ENCODE measurements around the gene SH3TC1. TPM values are rescaled to one million over a fixed set of nuclear protein-coding genes. Genes with fewer than 3 reads are reported as not detected.

SH3TC1 gene
- total RNA-seq, 1 donor from 2014 or later, result 5.4 TPM

DNA sequence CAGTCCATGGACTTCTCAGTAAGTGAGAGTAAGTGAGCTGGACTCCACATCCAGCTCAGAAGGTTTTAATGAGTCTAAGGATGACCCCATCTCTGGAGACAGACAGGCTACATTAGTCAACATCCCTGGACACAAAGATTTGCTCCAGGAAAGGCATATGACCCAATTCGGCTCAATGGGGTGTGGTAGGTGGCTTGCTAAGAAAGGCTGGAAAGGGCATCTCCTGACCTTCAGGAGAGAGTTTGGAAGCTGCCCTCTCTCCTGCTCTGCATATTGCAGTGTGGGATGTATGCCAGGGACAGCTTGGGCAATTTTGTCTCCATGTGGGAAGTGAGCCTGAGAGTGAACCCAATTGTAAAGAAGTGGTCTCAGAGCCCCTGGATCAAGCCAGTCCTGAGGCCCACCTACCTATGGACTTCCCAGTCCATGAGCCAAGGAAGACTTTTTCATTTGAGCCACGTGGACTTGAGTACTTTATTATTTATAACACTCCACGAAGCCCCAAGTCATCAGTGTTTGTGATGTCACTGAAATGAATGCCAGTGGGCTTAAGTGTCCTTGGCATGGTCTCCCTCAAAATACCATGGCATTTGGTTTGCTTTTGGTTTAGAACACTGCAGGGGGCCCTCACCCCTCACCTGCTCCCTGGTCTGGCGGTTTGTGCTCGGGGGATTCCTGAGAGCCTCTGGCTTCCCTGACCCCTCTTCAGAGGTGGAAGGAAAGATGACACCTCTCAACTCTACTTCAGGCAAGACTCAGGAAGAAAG lies 30.1 kb upstream of the SH3TC1 start:
- peaks cover 10% of the 10 kb centered on the region for H3K4me1 Mint-ChIP-seq (ENCODE audit: unreplicated experiment)
- no peak for DNase-seq (ENCODE audit: extremely low spot score, unreplicated experiment)
- H3K27ac Mint-ChIP-seq, result no peak overlapping the region
- TF ChIP-seq, protein P1, sequence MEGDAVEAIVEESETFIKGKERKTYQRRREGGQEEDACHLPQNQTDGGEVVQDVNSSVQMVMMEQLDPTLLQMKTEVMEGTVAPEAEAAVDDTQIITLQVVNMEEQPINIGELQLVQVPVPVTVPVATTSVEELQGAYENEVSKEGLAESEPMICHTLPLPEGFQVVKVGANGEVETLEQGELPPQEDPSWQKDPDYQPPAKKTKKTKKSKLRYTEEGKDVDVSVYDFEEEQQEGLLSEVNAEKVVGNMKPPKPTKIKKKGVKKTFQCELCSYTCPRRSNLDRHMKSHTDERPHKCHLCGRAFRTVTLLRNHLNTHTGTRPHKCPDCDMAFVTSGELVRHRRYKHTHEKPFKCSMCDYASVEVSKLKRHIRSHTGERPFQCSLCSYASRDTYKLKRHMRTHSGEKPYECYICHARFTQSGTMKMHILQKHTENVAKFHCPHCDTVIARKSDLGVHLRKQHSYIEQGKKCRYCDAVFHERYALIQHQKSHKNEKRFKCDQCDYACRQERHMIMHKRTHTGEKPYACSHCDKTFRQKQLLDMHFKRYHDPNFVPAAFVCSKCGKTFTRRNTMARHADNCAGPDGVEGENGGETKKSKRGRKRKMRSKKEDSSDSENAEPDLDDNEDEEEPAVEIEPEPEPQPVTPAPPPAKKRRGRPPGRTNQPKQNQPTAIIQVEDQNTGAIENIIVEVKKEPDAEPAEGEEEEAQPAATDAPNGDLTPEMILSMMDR (conservative IDR thresholded peaks at IDR 0.05), result no peak
- H3K4me3 Mint-ChIP-seq, result no peak overlapping the region
- no peaks in the 10 kb centered on the region for H3K36me3 Mint-ChIP-seq
- peaks cover 15% of the 10 kb centered on the region for H3K27me3 Mint-ChIP-seq
- H3K9me3 Mint-ChIP-seq, result peaks cover 14% of the 10 kb centered on the region

GRCh38 chr4:8169763-8170162 lies 29.3 kb upstream of the SH3TC1 start:
- Mint-ChIP-seq H3K4me3 (no peak overlapping the region), H3K36me3 (no peaks in the 10 kb centered on the region), H3K27ac (no peak overlapping the region), H3K9me3 (peaks cover 14% of the 10 kb centered on the region), H3K27me3 (peaks cover 15% of the 10 kb centered on the region), H3K4me1 (ENCODE audit: unreplicated experiment) (peaks cover 10% of the 10 kb centered on the region)
- TF ChIP-seq, protein P1 (conservative IDR thresholded peaks at IDR 0.05), result no peak
- no peak for DNase-seq (ENCODE audit: extremely low spot score, unreplicated experiment)

- H3K4me3 Mint-ChIP-seq, result no peak overlapping the region
- TF ChIP-seq, protein P1 (conservative IDR thresholded peaks at IDR 0.05), result no peak
- H3K36me3 Mint-ChIP-seq, result no peaks in the 10 kb centered on the region
- no peak for DNase-seq (ENCODE audit: extremely low spot score, unreplicated experiment)
- peaks cover 14% of the 10 kb centered on the region for H3K9me3 Mint-ChIP-seq
- H3K4me1 Mint-ChIP-seq (ENCODE audit: unreplicated experiment), result peaks cover 10% of the 10 kb centered on the region
- no peak overlapping the region for H3K27ac Mint-ChIP-seq
- H3K27me3 Mint-ChIP-seq, result peaks cover 11% of the 10 kb centered on the region
Measured at GRCh38 chr4:8170341-8170740, 28.7 kb upstream of the SH3TC1 start.

GRCh38 chr4:8171266-8171665 lies 27.8 kb upstream of the SH3TC1 start:
- H3K27ac Mint-ChIP-seq, result no peak overlapping the region
- H3K4me3 Mint-ChIP-seq, result no peak overlapping the region
- H3K9me3 Mint-ChIP-seq, result peaks cover 14% of the 10 kb centered on the region
- peaks cover 10% of the 10 kb centered on the region for H3K4me1 Mint-ChIP-seq (ENCODE audit: unreplicated experiment)
- DNase-seq (ENCODE audit: extremely low spot score, unreplicated experiment), result no peak
- H3K27me3 Mint-ChIP-seq, result peaks cover 7% of the 10 kb centered on the region
- TF ChIP-seq, protein P1 (conservative IDR thresholded peaks at IDR 0.05), result no peak
- no peaks in the 10 kb centered on the region for H3K36me3 Mint-ChIP-seq

GRCh38 chr4:8171984-8172924 lies 26.8 kb upstream of the SH3TC1 start:
- no peak for DNase-seq (ENCODE audit: extremely low spot score, unreplicated experiment)
- TF ChIP-seq, protein P1 (conservative IDR thresholded peaks at IDR 0.05), result no peak
- H3K27me3 Mint-ChIP-seq, result peaks cover 7% of the 10 kb centered on the region

More at GRCh38 chr4:8171984-8172924, 26.8 kb upstream of the SH3TC1 start:
- Mint-ChIP-seq H3K4me1 (ENCODE audit: unreplicated experiment) (peaks cover 12% of the 10 kb centered on the region), H3K36me3 (no peaks in the 10 kb centered on the region), H3K4me3 (no peak overlapping the region), H3K9me3 (peaks cover 12% of the 10 kb centered on the region), H3K27ac (no peak overlapping the region)
